SK-N-MC (cell line): Measurements from ENCODE around the gene MLN.
A peak's percentile ranks its signal among the peaks of the same experiment; 100 is the strongest.

Source experiments
- DNase-seq: peaks from one replicate; pipeline ENCODE4 v3.0.0-alpha.2; 2011; ENCODE audit warnings: low read depth, low spot score
- H3K27ac ChIP-seq: fragments of 200-600 bp; sonication (generic); 2 replicates; pipeline ENCODE4 v1.5.1; 2016; ENCODE audit warnings: mixed run types
- H3K36me3 ChIP-seq: fragments of 200-600 bp; sonication (generic); 2 replicates; pipeline ENCODE4 v1.6.1; 2017; ENCODE audit warnings: antibody characterized with exemption, low read length, mixed read lengths; ENCODE audit not compliant: insufficient read depth
- H3K4me3 ChIP-seq: fragments of 200-600 bp; sonication (generic); 2 replicates; pipeline ENCODE4 v1.5.1; 2016
- H3K9ac ChIP-seq: fragments of 200-600 bp; sonication (generic); 2 replicates; pipeline ENCODE4 v1.8.0; 2017; ENCODE audit warnings: mixed run types, mixed read lengths; ENCODE audit not compliant: insufficient read length
- H3K9me3 ChIP-seq: fragments of 200-600 bp; sonication (generic); 2 replicates; pipeline ENCODE4 v1.6.1; 2017; ENCODE audit warnings: low read depth, mild to moderate bottlenecking, antibody characterized with exemption, low read length, moderate library complexity, mixed read lengths
- EZH2 ChIP-seq: fragments of 200-600 bp; sonication (generic); IDR thresholded peaks from one replicate; pipeline ENCODE4 v1.6.1; 2017; ENCODE audit warnings: antibody characterized with exemption
- FOXP2 ChIP-seq: optimal IDR thresholded peaks from 2 replicates; pipeline ENCODE3; 2011; ENCODE audit warnings: mild to moderate bottlenecking, moderate library complexity; ENCODE audit not compliant: insufficient read depth; ENCODE audit errors: extremely low read length, control extremely low read depth
- POLR2AphosphoS5 ChIP-seq: IDR thresholded peaks from 2 replicates; pipeline ENCODE4 v1.6.1; 2012; ENCODE audit warnings: mild to moderate bottlenecking, low read depth, low read length, borderline replicate concordance

MLN gene

GRCh38 chr6:33750244-33750991 is 53.4 kb downstream of the MLN start:
- no peaks in the 10 kb centered on the region for H3K9me3 ChIP-seq
- no peak for DNase-seq
- no peak overlapping the region for H3K4me3 ChIP-seq
- no peak overlapping the region for H3K9ac ChIP-seq
- TF ChIP-seq FOXP2 = no peak
- no peak for TF ChIP-seq EZH2
- no peak for TF ChIP-seq POLR2AphosphoS5
- H3K27ac ChIP-seq = no peak overlapping the region
- H3K36me3 ChIP-seq = no peaks in the 10 kb centered on the region

DNA sequence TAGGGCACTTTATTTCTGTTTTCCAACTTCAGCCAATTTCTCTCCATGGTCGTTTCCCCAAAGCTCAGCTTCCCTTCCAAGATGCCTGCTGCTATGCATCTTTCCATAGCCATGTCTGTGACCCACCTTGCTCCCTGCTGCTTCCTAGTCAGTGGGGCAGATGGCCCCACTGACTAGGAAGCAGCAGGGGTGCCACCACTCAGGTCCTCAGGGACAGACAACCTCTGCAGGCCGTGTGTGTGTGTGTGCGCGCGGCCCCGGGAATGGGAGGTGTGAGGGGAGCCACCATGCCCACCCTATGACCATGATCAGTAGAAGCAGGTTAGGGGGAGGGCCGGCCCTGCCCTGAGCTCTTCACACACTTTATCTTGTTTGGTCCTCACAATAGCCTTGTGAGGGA is 54.4 kb downstream of the MLN start:
- no peak for DNase-seq
- Histone ChIP-seq H3K9ac (no peak overlapping the region), H3K27ac (no peak overlapping the region), H3K4me3 (no peak overlapping the region), H3K9me3 (no peaks in the 10 kb centered on the region), H3K36me3 (no peaks in the 10 kb centered on the region)
- TF ChIP-seq FOXP2 (no peak), POLR2AphosphoS5 (no peak), EZH2 (no peak)

GRCh38 chr6:33748841-33749240 is 55.0 kb downstream of the MLN start:
- no peak for DNase-seq
- no peaks in the 10 kb centered on the region for H3K36me3 ChIP-seq

GRCh38 chr6:33747823-33748222 is 56.0 kb downstream of the MLN start:
- DNase-seq = no peak
- Histone ChIP-seq H3K36me3 (no peaks in the 10 kb centered on the region), H3K9ac (no peak overlapping the region), H3K9me3 (no peaks in the 10 kb centered on the region), H3K4me3 (no peak overlapping the region), H3K27ac (no peak overlapping the region)
- TF ChIP-seq EZH2 = no peak
- no peak for TF ChIP-seq POLR2AphosphoS5
- TF ChIP-seq FOXP2 = no peak

More at GRCh38 chr6:33748841-33749240, 55.0 kb downstream of the MLN start:
- Histone ChIP-seq H3K9ac (no peak overlapping the region), H3K9me3 (no peaks in the 10 kb centered on the region), H3K27ac (no peak overlapping the region), H3K4me3 (no peak overlapping the region)
- TF ChIP-seq EZH2 (no peak), FOXP2 (no peak), POLR2AphosphoS5 (no peak)

- no peaks in the 10 kb centered on the region for H3K36me3 ChIP-seq
- DNase-seq = no peak
- no peak within 1 kb of the TSS for H3K27ac ChIP-seq
- H3K9ac ChIP-seq = no peak within 1 kb of the TSS
- H3K9me3 ChIP-seq = no peaks in the 10 kb centered on the region
- no peak within 1 kb of the TSS for H3K4me3 ChIP-seq
- TF ChIP-seq POLR2AphosphoS5 (no peak), FOXP2 (no peak), EZH2 (no peak)
Measured at GRCh38 chr6:33746651-33747100, 57.1 kb downstream of the MLN start, which contains the start of gene IP6K3. IP6K3 (minus strand) TSS chr6:33746905; CDS start chr6:33735476, 11,429 bp downstream.

GRCh38 chr6:33746036-33746600 is 57.7 kb downstream of the MLN start:
- TF ChIP-seq EZH2 = no peak
- TF ChIP-seq FOXP2 = no peak
- no peak for TF ChIP-seq POLR2AphosphoS5
- Histone ChIP-seq H3K27ac (no peak overlapping the region), H3K9me3 (no peaks in the 10 kb centered on the region), H3K4me3 (no peak overlapping the region), H3K36me3 (no peaks in the 10 kb centered on the region), H3K9ac (no peak overlapping the region)
- no peak for DNase-seq

GRCh38 chr6:33745548-33745947 is 58.3 kb downstream of the MLN start:
- TF ChIP-seq FOXP2 = no peak
- TF ChIP-seq EZH2 = no peak
- no peak for TF ChIP-seq POLR2AphosphoS5
- no peak for DNase-seq
- no peaks in the 10 kb centered on the region for H3K9me3 ChIP-seq
- no peak overlapping the region for H3K4me3 ChIP-seq
- H3K9ac ChIP-seq = no peak overlapping the region
- no peaks in the 10 kb centered on the region for H3K36me3 ChIP-seq
- 0 out of 2 replicates have a peak overlapping the region, but pooled peaks have one; percentile 13 for H3K27ac ChIP-seq

GRCh38 chr6:33744895-33745546 is 58.8 kb downstream of the MLN start:
- no peak for DNase-seq
- Histone ChIP-seq H3K9ac (no peak overlapping the region), H3K27ac (peak overlapping the region; percentile 31; the same call in 1 of the 2 replicates), H3K4me3 (0 out of 2 replicates have a peak overlapping the region, but pooled peaks have one; percentile 25), H3K36me3 (no peaks in the 10 kb centered on the region), H3K9me3 (no peaks in the 10 kb centered on the region)
- TF ChIP-seq EZH2 (no peak), FOXP2 (no peak), POLR2AphosphoS5 (no peak)
